OCI-LY1 (cell line): ENCODE measurements around the gene SLC38A6.
"Not testable (repeated sequence)": the region's sequence is repeated elsewhere in the genome, so short reads cannot be mapped to it uniquely, and the experiment has no call there.

Experiments used
- H2AFZ ChIP-seq: fragments of 200-600 bp; sonication (generic), shearing (Covaris generic); 2 replicates; pipeline ENCODE4 v1.6.0; 2014; ENCODE audit warnings: antibody characterized with exemption, mild to moderate bottlenecking, low read length
- H3F3A ChIP-seq: fragments of 200-600 bp; sonication (generic), shearing (Covaris generic); 2 replicates; pipeline ENCODE4 v1.6.0; 2014; ENCODE audit warnings: mild to moderate bottlenecking, antibody characterized with exemption, low read length, moderate library complexity; ENCODE audit not compliant: insufficient read depth
- H3K27ac ChIP-seq: fragments of 200-600 bp; sonication (generic); 2 replicates; pipeline ENCODE4 v1.5.1; 2014; ENCODE audit warnings: low read length, mixed run types, mild to moderate bottlenecking, low read depth; ENCODE audit not compliant: poor library complexity, severe bottlenecking
- H3K27me3 ChIP-seq: fragments of 200-600 bp; sonication (generic); 2 replicates; pipeline ENCODE4 v1.6.0; 2014; ENCODE audit warnings: antibody characterized with exemption, mild to moderate bottlenecking, low read length, moderate library complexity; ENCODE audit not compliant: insufficient read depth
- H3K36me3 ChIP-seq: fragments of 200-600 bp; sonication (generic); 2 replicates; pipeline ENCODE4 v1.6.1; 2014; ENCODE audit warnings: mild to moderate bottlenecking, antibody characterized with exemption, low read length, moderate library complexity, mixed read lengths; ENCODE audit not compliant: insufficient read depth
- H3K4me1 ChIP-seq: fragments of 200-600 bp; sonication (generic); 2 replicates; pipeline ENCODE4 v1.5.1; 2014; ENCODE audit warnings: mild to moderate bottlenecking, low read length, moderate library complexity; ENCODE audit not compliant: insufficient read depth, severe bottlenecking
- H3K4me2 ChIP-seq: fragments of 200-600 bp; sonication (generic), shearing (Covaris generic); 2 replicates; pipeline ENCODE4 v1.6.1; 2014; ENCODE audit warnings: low read length
- H3K4me3 ChIP-seq: fragments of 200-600 bp; sonication (generic); 2 replicates; pipeline ENCODE4 v1.5.1; 2014; ENCODE audit warnings: low read length, low read depth, mild to moderate bottlenecking, mixed read lengths; ENCODE audit not compliant: poor library complexity, severe bottlenecking
- H3K79me2 ChIP-seq: fragments of 200-600 bp; shearing (Covaris generic); 2 replicates; pipeline ENCODE4 v1.6.1; 2016; ENCODE audit warnings: mixed run types, low read length, mixed read lengths; ENCODE audit not compliant: insufficient read depth
- H3K9ac ChIP-seq: fragments of 200-600 bp; sonication (generic), shearing (Covaris generic); 2 replicates; pipeline ENCODE4 v1.6.1; 2014; ENCODE audit warnings: mild to moderate bottlenecking, low read length, mixed read lengths
- H3K9me2 ChIP-seq: fragments of 200-600 bp; sonication (generic), shearing (Covaris generic); 2 replicates; pipeline ENCODE4 v1.6.1; 2014; ENCODE audit warnings: low read depth, mild to moderate bottlenecking, low read length, mixed read lengths
- H3K9me3 ChIP-seq: fragments of 200-600 bp; shearing (Covaris generic); 2 replicates; pipeline ENCODE4 v1.6.1; 2014; ENCODE audit warnings: low read length, mixed read lengths
- H4K20me1 ChIP-seq: fragments of 200-600 bp; sonication (generic), shearing (Covaris generic); 2 replicates; pipeline ENCODE4 v1.6.0; 2016; ENCODE audit warnings: mild to moderate bottlenecking, low read length; ENCODE audit not compliant: insufficient read depth
- CTCF ChIP-seq: fragments of 200-600 bp; sonication (generic), shearing (Covaris generic); IDR thresholded peaks from 2 replicates; pipeline ENCODE4 v1.5.1; 2017; ENCODE audit warnings: mild to moderate bottlenecking, antibody characterized with exemption, low read length, moderate library complexity, mixed read lengths
- EZH2 ChIP-seq: fragments of 200-600 bp; sonication (generic), shearing (Covaris generic); IDR thresholded peaks from 2 replicates; pipeline ENCODE4 v1.8.0; 2017; ENCODE audit warnings: borderline replicate concordance, mixed run types, mild to moderate bottlenecking, antibody characterized with exemption, low read length, moderate library complexity, mixed read lengths

The SLC38A6 gene

DNA sequence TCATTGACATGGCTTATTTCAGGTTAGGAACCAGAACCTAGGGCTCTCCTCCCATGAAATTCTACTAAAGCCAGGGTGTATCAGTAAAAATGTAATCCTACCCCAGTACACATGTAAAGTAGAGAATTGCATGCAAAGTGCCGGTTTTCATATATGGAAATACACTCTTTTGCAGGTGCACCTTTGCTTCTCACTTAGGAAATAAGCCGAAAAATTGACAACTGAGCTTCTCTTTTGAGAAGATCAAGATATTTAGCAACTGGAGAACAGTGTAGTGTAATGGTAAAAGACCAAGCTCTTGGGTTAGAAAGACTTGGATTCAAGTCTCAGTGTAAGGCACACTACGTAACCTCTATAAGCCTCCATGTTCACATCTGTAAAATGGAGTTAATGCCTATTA lies 82.4 kb downstream of the SLC38A6 start:
- no peak overlapping the region for H2AFZ ChIP-seq
- H3K9me3 ChIP-seq, result no peaks in the 10 kb centered on the region; the same call in 1 of the 2 replicates
- no peaks in the 10 kb centered on the region for H3K27me3 ChIP-seq
- no peak overlapping the region for H3K4me3 ChIP-seq
- H3F3A ChIP-seq, result no peaks in the 10 kb centered on the region
- H3K4me2 ChIP-seq, result no peak overlapping the region
- H3K27ac ChIP-seq, result peak overlapping the region; percentile 70
- H4K20me1 ChIP-seq, result no peaks in the 10 kb centered on the region
- no peak overlapping the region for H3K9ac ChIP-seq
- H3K36me3 ChIP-seq, result no peaks in the 10 kb centered on the region
- no peaks in the 10 kb centered on the region for H3K79me2 ChIP-seq
- H3K9me2 ChIP-seq, result no peaks in the 10 kb centered on the region
- no peak for TF ChIP-seq EZH2
- H3K4me1 ChIP-seq, result peaks cover 37% of the 10 kb centered on the region

DNA sequence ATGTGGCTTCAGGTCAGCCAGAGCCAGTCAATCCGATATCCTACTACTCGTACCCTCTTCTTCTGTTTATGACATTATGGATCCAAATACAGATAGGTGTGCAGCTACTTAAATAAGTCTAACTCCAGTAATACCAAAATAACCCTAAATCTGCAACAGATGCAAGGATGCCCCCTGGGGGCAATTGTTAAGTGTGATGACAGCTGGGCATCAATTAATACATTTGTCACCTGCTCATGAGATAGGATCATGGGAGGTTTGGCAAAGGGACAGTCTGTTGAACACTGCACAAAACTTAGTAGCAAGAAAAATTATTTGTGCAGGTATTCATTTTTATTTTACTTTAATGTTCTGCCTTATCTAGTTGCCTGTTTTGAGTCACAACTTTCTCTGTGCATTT lies 83.2 kb downstream of the SLC38A6 start:
- Histone ChIP-seq H3K9ac (no peak overlapping the region), H3K4me2 (no peak overlapping the region), H3K9me3 (no peaks in the 10 kb centered on the region; the same call in 1 of the 2 replicates), H3K36me3 (no peaks in the 10 kb centered on the region), H3F3A (no peaks in the 10 kb centered on the region), H2AFZ (no peak overlapping the region), H3K79me2 (no peaks in the 10 kb centered on the region), H3K4me3 (no peak overlapping the region), H3K27ac (peak overlapping the region; percentile 70), H4K20me1 (no peaks in the 10 kb centered on the region), H3K27me3 (no peaks in the 10 kb centered on the region), H3K9me2 (no peaks in the 10 kb centered on the region), H3K4me1 (peaks cover 37% of the 10 kb centered on the region)
- peak; percentile 79 for TF ChIP-seq CTCF
- TF ChIP-seq EZH2, result no peak

DNA sequence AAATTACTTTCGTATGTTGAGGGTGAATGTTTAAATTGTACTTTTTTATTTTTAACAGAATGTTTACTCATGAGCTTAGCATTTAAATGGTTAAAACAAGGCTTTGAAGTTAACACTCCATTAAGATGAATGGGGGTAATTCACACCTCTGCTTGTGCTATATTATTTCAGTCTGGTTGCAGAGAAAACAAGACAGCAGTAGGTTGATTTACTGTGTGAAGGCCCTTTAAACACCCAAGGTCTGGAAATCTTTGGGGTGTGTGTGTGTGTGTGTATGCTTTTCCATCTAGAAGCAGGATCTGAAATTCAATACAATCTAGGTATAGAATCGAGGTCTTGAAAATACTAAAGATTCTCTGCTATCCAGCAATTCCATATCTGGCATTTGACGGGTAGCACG lies 83.8 kb downstream of the SLC38A6 start:
- Histone ChIP-seq H3K27ac (no peak overlapping the region), H3K79me2 (no peaks in the 10 kb centered on the region), H3K4me3 (no peak overlapping the region), H3K9ac (no peak overlapping the region), H3K27me3 (no peaks in the 10 kb centered on the region), H3K36me3 (no peaks in the 10 kb centered on the region), H2AFZ (no peak overlapping the region), H3K4me1 (peaks cover 37% of the 10 kb centered on the region), H4K20me1 (no peaks in the 10 kb centered on the region), H3K9me2 (no peaks in the 10 kb centered on the region), H3K4me2 (no peak overlapping the region), H3K9me3 (no peaks in the 10 kb centered on the region; the same call in 1 of the 2 replicates), H3F3A (no peaks in the 10 kb centered on the region)
- TF ChIP-seq EZH2, result no peak
- no peak for TF ChIP-seq CTCF

DNA sequence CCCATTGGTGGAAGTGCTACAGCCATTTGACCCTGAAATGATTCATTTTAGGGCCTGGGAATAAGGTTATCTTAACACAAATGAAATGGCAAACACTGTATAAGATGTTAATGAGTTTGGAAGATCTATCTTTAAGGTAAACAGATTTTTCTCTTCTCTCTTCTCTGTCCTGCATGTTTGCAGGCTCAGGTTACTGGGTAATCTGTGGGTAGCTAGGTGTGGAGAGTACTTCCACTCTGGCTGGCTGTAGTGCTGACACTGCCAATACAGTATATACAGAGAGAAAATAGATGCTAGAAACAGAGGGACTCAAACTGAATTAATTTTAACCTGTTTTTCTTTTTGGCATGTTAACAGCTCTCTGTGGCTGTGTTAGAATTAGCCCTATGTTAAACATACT lies 84.6 kb downstream of the SLC38A6 start:
- peak overlapping the region; percentile 30 for H3K27ac ChIP-seq
- no peaks in the 10 kb centered on the region for H3K27me3 ChIP-seq
- H3K9me3 ChIP-seq, result no peaks in the 10 kb centered on the region; the same call in 1 of the 2 replicates
- no peak overlapping the region for H3K4me2 ChIP-seq
- H3K4me1 ChIP-seq, result peaks cover 37% of the 10 kb centered on the region
- H2AFZ ChIP-seq, result no peak overlapping the region
- H3F3A ChIP-seq, result no peaks in the 10 kb centered on the region
- H3K36me3 ChIP-seq, result no peaks in the 10 kb centered on the region; the same call in 1 of the 2 replicates
- no peak overlapping the region for H3K9ac ChIP-seq
- no peak overlapping the region for H3K4me3 ChIP-seq
- TF ChIP-seq EZH2, result no peak
- no peak for TF ChIP-seq CTCF
- no peaks in the 10 kb centered on the region for H4K20me1 ChIP-seq
- no peaks in the 10 kb centered on the region for H3K9me2 ChIP-seq
- H3K79me2 ChIP-seq, result no peaks in the 10 kb centered on the region

DNA sequence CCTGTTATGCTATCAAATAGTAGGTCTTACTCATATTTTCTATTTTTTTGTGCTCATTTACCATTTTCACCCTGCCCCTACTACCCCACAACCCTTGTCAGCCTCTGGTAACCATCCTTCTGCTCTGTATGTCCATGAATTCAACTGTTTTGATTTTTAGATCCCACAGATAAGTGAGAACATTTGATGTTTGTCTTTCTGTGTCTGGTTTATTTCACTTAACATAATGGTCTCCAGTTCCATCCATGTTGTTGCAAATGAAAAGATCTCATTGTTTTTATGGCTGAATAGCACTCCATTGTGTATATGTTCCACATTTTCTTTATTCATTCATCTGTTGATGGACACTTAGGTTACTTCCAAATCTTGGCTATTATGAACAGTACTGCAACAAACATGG lies 91.4 kb downstream of the SLC38A6 start:
- not testable (repeated sequence) for H3K4me2 ChIP-seq

More for the DNA sequence above, 91.4 kb downstream of the SLC38A6 start:
- peaks cover 29% of the 10 kb centered on the region for H3K4me1 ChIP-seq
- H3F3A ChIP-seq, H3K27ac ChIP-seq, H3K9ac ChIP-seq, H2AFZ ChIP-seq, H3K4me3 ChIP-seq, H3K9me3 ChIP-seq, H3K9me2 ChIP-seq, H3K27me3 ChIP-seq, H3K79me2 ChIP-seq, H4K20me1 ChIP-seq, H3K36me3 ChIP-seq: not testable (repeated sequence)
